Left ventricle myocardium inferior (tissue), 1 donor: Measurements from ENCODE around the gene CD93. TPM values are rescaled to one million over a fixed set of nuclear protein-coding genes. Genes with fewer than 3 reads are reported as not detected.

Source experiments
- DNase-seq: peaks from one replicate; pipeline ENCODE4 v3.0.0-alpha.2; 2020
- H3K27ac ChIP-seq: fragments of 200-600 bp; replicated peaks from 2 replicates; pipeline ENCODE4 v1.8.0; 2021
- H3K27me3 ChIP-seq: fragments of 200-600 bp; 2 replicates; pipeline ENCODE4 v1.8.0; 2021; ENCODE audit warnings: low read depth
- H3K36me3 ChIP-seq: fragments of 200-600 bp; 2 replicates; pipeline ENCODE4 v1.8.0; 2021
- H3K4me1 ChIP-seq: fragments of 200-600 bp; 2 replicates; pipeline ENCODE4 v1.8.0; 2021
- H3K4me3 ChIP-seq: fragments of 200-600 bp; 2 replicates; pipeline ENCODE4 v1.8.0; 2021; ENCODE audit warnings: mild to moderate bottlenecking, moderate library complexity
- H3K9me3 ChIP-seq: fragments of 200-600 bp; replicated peaks from 2 replicates; pipeline ENCODE4 v1.8.0; 2021
- intact Hi-C: fragments of 100-400 bp; cut with micrococcal nuclease; formaldehyde crosslinking; loops from one replicate; pipeline ENCODE4 v1.11.0; 2022
- total RNA-seq: library from RNA; stranded (reverse); fragmentation: NEBNext Ultra II Directional; extraction: Animal tissue kit (Norgen Biotek cat#: 25700); gene quantifications from one replicate; pipeline ENCODE4 v1.2.1, GENCODE V29; 2021
- TF ChIP-seq, protein P1 (sequence below): fragments of 200-600 bp; IDR thresholded peaks from 2 replicates; pipeline ENCODE4 v1.8.0; 2021; ENCODE audit warnings: antibody characterized with exemption, mild to moderate bottlenecking, borderline replicate concordance
- donor health status: DM: no; HTN: yes; CAD: no; lungs with severe emphysema.

CD93 gene
- total RNA-seq, 1 donor from 2014 or later: 35.7 TPM

DNA sequence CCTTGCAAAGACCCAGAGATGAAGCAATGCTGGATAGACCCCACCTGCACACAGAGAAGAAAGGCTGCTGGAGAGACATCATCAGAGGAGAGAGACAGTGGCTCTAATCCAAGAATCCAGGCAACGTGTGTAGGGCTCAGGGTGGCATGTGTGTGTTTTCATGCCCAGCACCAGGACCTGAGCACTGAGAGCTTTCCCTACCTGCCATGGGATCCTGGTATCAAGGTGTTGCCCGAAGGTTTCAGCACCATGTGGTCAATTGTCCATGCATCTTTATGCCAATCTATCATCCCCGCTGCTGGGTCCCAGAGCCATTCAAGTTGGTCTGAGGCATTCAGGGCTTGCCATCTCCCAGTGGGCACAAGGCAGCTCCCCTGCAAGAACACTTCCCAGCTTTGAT lies 7.5 kb upstream of the CD93 start:
- peaks cover 9% of the 10 kb centered on the region for H3K27me3 ChIP-seq
- H3K4me1 ChIP-seq: peaks cover 19% of the 10 kb centered on the region
- TF ChIP-seq, protein P1, sequence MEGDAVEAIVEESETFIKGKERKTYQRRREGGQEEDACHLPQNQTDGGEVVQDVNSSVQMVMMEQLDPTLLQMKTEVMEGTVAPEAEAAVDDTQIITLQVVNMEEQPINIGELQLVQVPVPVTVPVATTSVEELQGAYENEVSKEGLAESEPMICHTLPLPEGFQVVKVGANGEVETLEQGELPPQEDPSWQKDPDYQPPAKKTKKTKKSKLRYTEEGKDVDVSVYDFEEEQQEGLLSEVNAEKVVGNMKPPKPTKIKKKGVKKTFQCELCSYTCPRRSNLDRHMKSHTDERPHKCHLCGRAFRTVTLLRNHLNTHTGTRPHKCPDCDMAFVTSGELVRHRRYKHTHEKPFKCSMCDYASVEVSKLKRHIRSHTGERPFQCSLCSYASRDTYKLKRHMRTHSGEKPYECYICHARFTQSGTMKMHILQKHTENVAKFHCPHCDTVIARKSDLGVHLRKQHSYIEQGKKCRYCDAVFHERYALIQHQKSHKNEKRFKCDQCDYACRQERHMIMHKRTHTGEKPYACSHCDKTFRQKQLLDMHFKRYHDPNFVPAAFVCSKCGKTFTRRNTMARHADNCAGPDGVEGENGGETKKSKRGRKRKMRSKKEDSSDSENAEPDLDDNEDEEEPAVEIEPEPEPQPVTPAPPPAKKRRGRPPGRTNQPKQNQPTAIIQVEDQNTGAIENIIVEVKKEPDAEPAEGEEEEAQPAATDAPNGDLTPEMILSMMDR: no peak
- DNase-seq: no peak
- intact Hi-C loops: no loop called here
- no peak overlapping the region for H3K4me3 ChIP-seq
- no peak overlapping the region for H3K27ac ChIP-seq
- no peaks in the 10 kb centered on the region for H3K9me3 ChIP-seq
- no peaks in the 10 kb centered on the region for H3K36me3 ChIP-seq

DNA sequence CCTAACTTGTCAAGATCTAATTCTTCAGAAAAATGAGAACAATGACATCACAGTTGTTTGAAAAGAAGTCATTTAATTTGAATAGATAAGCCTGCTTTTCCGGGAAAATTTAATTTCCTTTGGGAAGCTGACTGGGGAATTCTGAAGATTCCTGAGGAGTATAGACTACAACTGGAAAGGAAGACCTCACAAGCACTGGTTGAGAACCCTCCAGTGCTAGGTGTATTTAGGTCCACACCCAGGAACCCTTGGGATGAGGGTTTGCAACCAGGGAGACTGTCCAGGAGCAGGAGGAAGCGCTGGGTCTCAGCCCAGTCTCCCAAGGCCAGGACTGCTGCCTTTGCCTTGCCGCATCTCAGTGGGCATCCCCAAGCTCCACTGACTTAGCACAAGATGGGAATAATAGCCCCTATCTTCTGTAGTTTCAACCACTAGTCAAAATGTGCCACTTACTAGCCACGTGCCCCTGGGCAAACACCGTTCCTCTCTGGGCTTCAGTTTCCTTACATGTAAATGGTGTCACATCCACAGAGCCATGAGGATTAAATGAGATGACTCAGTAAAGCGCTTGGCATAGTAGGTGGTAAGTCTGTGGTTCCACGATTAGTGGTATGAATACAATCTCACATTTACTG lies 6.9 kb upstream of the CD93 start:
- peaks cover 20% of the 10 kb centered on the region for H3K4me1 ChIP-seq
- no peak overlapping the region for H3K4me3 ChIP-seq
- no peaks in the 10 kb centered on the region for H3K36me3 ChIP-seq
- peaks cover 9% of the 10 kb centered on the region for H3K27me3 ChIP-seq
- no peak for DNase-seq
- no peak overlapping the region for H3K27ac ChIP-seq
- TF ChIP-seq, protein P1: no peak
- no peaks in the 10 kb centered on the region for H3K9me3 ChIP-seq
- intact Hi-C loops: no loop called here

DNA sequence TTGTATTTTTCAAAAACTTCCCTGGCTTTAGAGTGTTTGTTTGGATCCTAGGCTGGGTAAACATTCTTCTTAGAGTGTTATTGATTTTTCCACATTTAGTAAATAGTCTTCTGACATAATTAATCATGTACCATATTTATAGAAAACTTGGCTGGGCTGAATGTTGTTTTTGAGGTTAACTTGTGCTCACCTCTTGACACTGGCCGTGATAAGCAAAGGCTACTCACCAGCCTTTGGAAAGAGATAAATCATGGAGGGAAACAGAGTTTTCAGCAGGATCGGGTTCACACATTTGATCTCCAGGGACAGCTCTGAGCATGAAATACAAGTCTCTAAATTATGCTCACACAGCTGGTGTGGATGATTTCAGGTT lies 6.2 kb upstream of the CD93 start:
- no peak for DNase-seq
- intact Hi-C loops: no loop called here
- Histone ChIP-seq H3K9me3 (no peaks in the 10 kb centered on the region), H3K27me3 (peaks cover 12% of the 10 kb centered on the region), H3K4me3 (no peak overlapping the region), H3K36me3 (no peaks in the 10 kb centered on the region), H3K4me1 (peaks cover 27% of the 10 kb centered on the region), H3K27ac (peak overlapping the region; percentile 5)
- TF ChIP-seq, protein P1: no peak

DNA sequence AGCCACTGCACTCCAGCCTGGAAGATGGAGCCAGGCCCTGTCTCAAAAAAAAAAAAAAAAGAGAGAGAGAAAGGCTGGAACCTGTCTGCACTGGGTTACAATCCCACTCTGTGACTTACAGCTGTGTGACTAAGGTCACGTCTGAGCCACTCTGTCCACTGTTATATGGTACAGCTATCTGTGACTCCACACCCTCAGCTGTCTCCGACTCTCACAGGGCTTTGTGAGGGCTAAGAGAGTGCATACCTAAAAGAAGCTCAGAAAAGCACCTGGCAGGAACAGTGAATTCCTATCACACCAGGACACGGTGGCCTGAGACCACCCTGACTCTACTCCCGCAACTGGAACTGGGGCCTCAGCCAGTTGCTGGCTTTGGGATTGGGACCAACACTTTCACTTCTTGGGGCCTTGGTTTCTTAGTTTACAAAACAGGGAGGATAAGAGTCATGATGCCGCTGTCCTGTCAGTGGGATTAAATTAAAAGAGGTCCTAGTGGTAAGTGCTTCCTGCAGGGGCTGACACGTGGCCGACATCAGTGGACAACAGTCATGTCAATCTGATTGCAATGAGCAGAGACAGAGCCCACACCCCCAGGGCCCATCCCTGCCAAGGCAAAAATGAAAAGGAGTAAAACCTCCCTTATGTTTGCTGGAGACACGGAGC lies 5.7 kb upstream of the CD93 start:
- peaks cover 12% of the 10 kb centered on the region for H3K27me3 ChIP-seq
- intact Hi-C loops: no loop called here
- H3K36me3 ChIP-seq: no peaks in the 10 kb centered on the region
- no peak for DNase-seq
- TF ChIP-seq, protein P1: no peak
- no peaks in the 10 kb centered on the region for H3K9me3 ChIP-seq
- peaks cover 32% of the 10 kb centered on the region for H3K4me1 ChIP-seq
- no peak overlapping the region for H3K4me3 ChIP-seq
- H3K27ac ChIP-seq: peak overlapping the region; percentile 5

DNA sequence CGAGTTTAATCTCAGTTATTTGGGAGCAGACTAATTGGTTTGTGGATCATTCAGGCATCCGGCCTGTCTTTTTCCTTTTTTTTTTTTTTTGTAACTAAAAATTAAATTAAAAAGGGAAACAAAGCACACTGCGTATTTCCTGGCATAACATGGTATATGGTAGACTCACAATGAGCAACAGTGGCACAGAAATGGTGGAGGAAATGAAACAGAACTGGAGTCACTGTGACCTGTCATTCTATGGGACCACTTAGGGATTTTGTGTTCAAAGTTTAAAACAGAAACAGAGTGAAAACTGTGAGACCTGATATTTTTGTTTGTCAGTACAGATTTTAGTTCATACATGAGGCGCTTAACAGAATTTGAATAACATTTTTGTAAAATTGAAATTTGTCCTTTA lies 4.8 kb upstream of the CD93 start:
- TF ChIP-seq, protein P1: no peak
- Histone ChIP-seq H3K4me3 (no peak overlapping the region), H3K4me1 (peaks cover 41% of the 10 kb centered on the region), H3K9me3 (no peaks in the 10 kb centered on the region), H3K27me3 (peaks cover 15% of the 10 kb centered on the region), H3K27ac (no peak overlapping the region), H3K36me3 (no peaks in the 10 kb centered on the region)
- intact Hi-C loops: no loop called here
- DNase-seq: no peak
